ENCODE data around the gene NYAP2.

The NYAP2 gene

GRCh38 chr2:225630824-225631533, 231.5 kb downstream of the NYAP2 start:
- TF ChIP-seq CTCF (conservative IDR thresholded peaks at IDR 0.05) (no peak), ZFX (IDR thresholded peaks at IDR 0.05) (no peak)
- no peak overlapping the region for H3K27ac ChIP-seq

- TF ChIP-seq CTCF (conservative IDR thresholded peaks at IDR 0.05) = no peak
- TF ChIP-seq ZFX (IDR thresholded peaks at IDR 0.05) = no peak
- H3K27ac ChIP-seq = no peak overlapping the region
Measured at GRCh38 chr2:225632351-225632750, 232.8 kb downstream of the NYAP2 start.

- no peak overlapping the region for H3K27ac ChIP-seq
- TF ChIP-seq CTCF (conservative IDR thresholded peaks at IDR 0.05) (no peak), ZFX (IDR thresholded peaks at IDR 0.05) (no peak)
Measured at GRCh38 chr2:225636558-225636957, 237.0 kb downstream of the NYAP2 start.

GRCh38 chr2:225637259-225637658, 237.7 kb downstream of the NYAP2 start:
- TF ChIP-seq ZFX (IDR thresholded peaks at IDR 0.05) = no peak
- no peak for TF ChIP-seq CTCF (conservative IDR thresholded peaks at IDR 0.05)

GRCh38 chr2:225640550-225640949, 241.0 kb downstream of the NYAP2 start:
- TF ChIP-seq ZFX (IDR thresholded peaks at IDR 0.05) (no peak), CTCF (conservative IDR thresholded peaks at IDR 0.05) (no peak)
- H3K27ac ChIP-seq = no peak overlapping the region

More at GRCh38 chr2:225637259-225637658, 237.7 kb downstream of the NYAP2 start:
- H3K27ac ChIP-seq = no peak overlapping the region

- TF ChIP-seq ZFX (IDR thresholded peaks at IDR 0.05) = no peak
- TF ChIP-seq CTCF (conservative IDR thresholded peaks at IDR 0.05) = no peak
- H3K27ac ChIP-seq = no peak overlapping the region
Measured at GRCh38 chr2:225649274-225649673, 249.8 kb downstream of the NYAP2 start.

GRCh38 chr2:225650041-225650440, 250.5 kb downstream of the NYAP2 start:
- TF ChIP-seq CTCF (conservative IDR thresholded peaks at IDR 0.05) (no peak), ZFX (IDR thresholded peaks at IDR 0.05) (no peak)
- no peak overlapping the region for H3K27ac ChIP-seq
